AG04450 (cell line): ENCODE results near the gene SIRT3. TPM values are rescaled to one million over a fixed set of nuclear protein-coding genes. Genes with fewer than 3 reads are reported as not detected.

ENCODE experiments used
- CTCF ChIA-PET: fragments of 300-600, 350-600 bp; formaldehyde crosslinking; extraction: SDS; loops from one replicate; lab custom pipeline; 2022; ENCODE audit warnings: antibody characterized with exemption, inconsistent platforms; lab: Charles Lee
- POLR2A ChIA-PET: fragments of 350-600 bp; formaldehyde crosslinking; extraction: SDS; loops from one replicate; lab custom pipeline; 2021; ENCODE audit warnings: antibody characterized with exemption, inconsistent platforms; lab: Yijun Ruan, JAX
- DNase-seq: peaks from one replicate; pipeline ENCODE4 v3.0.0-alpha.2; 2011; ENCODE audit warnings: low read depth, low spot score
- H3K27ac ChIP-seq: one replicate; pipeline ENCODE4 v1.5.1; 2012; ENCODE audit warnings: low read depth, low read length, control low read depth
- H3K27me3 ChIP-seq: one replicate; pipeline ENCODE4 v1.6.0; 2012; ENCODE audit warnings: low read length; ENCODE audit not compliant: control insufficient read depth, insufficient read depth
- H3K4me3 ChIP-seq: 2 replicates; pipeline ENCODE4 v1.5.1; 2011; ENCODE audit warnings: mild to moderate bottlenecking, low read depth, low read length, control low read depth
- H3K9me3 ChIP-seq: 2 replicates; pipeline ENCODE4 v1.5.1; 2012; ENCODE audit warnings: low read length; ENCODE audit not compliant: control insufficient read depth, insufficient read depth
- CTCF ChIP-seq: IDR thresholded peaks from 2 replicates; pipeline ENCODE4 v1.5.1; 2011; ENCODE audit warnings: low read depth, low read length, control low read depth, inconsistent platforms
- polyA minus RNA-seq: library from RNA; depleted of rRNA, polyadenylated mRNA; stranded (reverse); fragments of >200 nt; gene quantifications from 2 replicates; pipeline ENCODE4 v1.2.3, GENCODE V29; 2011; rRNA and poly(A)+ RNA removed
- polyA plus RNA-seq: library from polyadenylated mRNA; depleted of rRNA; stranded (reverse); fragments of >200 nt; gene quantifications from 2 replicates; pipeline ENCODE4 v1.2.3, GENCODE V29; 2011; rRNA removed

The SIRT3 gene
- polyA plus RNA-seq (14.7 and 15.8 TPM in 2 replicates), polyA minus RNA-seq (10.9 and 14.8 TPM in 2 replicates)

DNA sequence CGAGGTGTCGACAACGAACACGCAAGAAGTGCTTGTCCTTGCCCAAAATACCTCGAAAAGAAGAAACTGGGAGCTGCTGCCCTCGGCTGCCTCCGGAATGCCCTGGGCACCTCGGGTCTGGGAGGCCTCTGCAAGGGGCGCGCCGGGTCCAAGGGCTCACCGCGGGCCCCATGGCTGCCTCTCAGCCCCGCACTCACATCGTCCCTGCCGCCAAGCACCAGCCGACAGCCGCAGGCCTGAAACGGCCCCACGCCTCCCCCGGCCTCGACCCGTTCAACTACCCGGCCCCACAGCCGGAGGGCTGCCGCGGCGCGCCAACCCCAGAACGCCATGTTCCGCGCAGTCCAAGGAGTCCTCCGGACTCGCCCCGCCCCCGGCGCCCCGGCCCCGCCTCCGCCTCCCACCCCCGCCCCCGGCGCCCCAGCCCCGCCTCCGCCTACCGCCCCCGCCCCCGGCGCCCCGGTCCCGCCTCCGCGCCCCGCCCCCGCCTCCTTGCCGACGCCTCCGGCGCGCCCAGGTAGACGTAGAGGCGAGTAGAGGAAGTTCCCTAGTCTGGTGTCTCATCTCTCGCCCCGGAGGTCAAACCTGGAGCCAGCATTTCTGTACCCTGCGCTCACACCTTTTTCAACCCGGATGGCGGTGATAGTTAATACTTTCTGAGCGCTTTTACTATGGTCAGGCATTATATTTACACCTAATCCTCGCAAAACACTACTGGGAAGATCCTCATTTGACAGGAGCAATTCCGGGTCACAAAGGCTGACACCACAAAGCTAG is at the start of gene SIRT3:
Gene SIRT3 (minus strand): TSS at position 346 of the 777 bp plus-strand sequence. CDS start 14 bp downstream, at position 332.
- Histone ChIP-seq H3K9me3 (no peaks in the 10 kb centered on the region; the same call in 1 of the 2 replicates), H3K27me3 (no peaks in the 10 kb centered on the region), H3K4me3 (peak within 1 kb of the TSS; percentile 96), H3K27ac (peak within 1 kb of the TSS; percentile 74)
- DNase-seq: peak; percentile 21
- TF ChIP-seq CTCF: no peak
- ChIA-PET POLR2A (interaction anchor here (1.1 to 1.6 kb wide), 2 partner anchors 28 to 29 kb away, joined by 3 to 7 read pairs; partner anchors contain the start of genes BET1L and RIC8A), CTCF (interaction anchor here (6.8 kb wide), 1 partner anchor 15 kb away, joined by 51 read pairs; no protein-coding TSS in a partner anchor)

GRCh38 chr11:285894-286220 is 49.7 kb upstream of the SIRT3 start:
- Histone ChIP-seq H3K27ac (no peak overlapping the region), H3K9me3 (no peaks in the 10 kb centered on the region; the same call in 1 of the 2 replicates), H3K27me3 (peaks cover 47% of the 10 kb centered on the region), H3K4me3 (no peak overlapping the region)
- DNase-seq: no peak
- CTCF ChIA-PET: no interaction called here
- no peak for TF ChIP-seq CTCF
- POLR2A ChIA-PET: no interaction called here

DNA sequence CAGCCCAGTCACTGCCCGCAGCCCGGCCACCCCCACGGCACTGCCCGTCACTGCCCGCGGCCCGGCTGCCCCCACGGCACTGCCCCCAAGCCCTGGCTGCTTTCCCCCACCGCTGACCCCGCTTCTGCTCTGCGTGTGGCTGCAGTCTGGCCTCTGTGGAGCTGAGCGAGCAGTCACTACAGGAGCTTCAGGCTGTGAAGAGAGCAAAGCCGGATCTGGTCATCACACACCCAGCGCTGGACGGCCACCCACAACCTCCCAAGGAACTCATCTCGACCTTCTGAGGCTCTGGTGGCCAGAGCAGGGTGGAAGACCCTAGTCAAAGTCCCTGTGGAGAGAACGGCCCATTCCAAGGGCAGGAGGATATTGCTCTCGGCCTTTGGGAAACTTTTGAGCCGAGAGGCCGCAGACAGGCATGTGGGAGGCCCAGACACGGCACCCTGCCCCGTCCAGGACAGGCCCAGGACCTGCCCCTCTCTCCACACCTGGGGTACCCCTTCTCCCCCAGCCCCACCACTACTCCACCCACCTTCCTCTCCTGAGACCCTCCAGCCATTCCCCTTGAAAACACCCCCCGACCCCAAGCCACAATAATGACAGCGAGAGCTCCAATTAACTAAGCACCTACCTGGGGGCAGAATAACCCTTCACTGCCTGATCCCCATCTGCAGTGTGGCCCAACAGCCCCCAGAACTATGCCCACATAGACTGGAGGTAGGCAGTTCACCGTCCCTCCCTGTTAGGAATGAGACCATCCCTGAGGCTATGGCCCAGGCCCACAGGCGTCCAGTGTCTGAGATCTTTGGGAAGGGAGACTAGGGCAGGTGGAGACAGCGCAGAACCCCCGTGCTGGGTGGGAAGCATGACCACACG is 49.1 kb upstream of the SIRT3 start:
- Histone ChIP-seq H3K4me3 (no peak overlapping the region), H3K27me3 (peaks cover 50% of the 10 kb centered on the region), H3K9me3 (no peaks in the 10 kb centered on the region; the same call in 1 of the 2 replicates), H3K27ac (no peak overlapping the region)
- CTCF ChIA-PET: no interaction called here
- TF ChIP-seq CTCF: no peak
- POLR2A ChIA-PET: no interaction called here
- no peak for DNase-seq

DNA sequence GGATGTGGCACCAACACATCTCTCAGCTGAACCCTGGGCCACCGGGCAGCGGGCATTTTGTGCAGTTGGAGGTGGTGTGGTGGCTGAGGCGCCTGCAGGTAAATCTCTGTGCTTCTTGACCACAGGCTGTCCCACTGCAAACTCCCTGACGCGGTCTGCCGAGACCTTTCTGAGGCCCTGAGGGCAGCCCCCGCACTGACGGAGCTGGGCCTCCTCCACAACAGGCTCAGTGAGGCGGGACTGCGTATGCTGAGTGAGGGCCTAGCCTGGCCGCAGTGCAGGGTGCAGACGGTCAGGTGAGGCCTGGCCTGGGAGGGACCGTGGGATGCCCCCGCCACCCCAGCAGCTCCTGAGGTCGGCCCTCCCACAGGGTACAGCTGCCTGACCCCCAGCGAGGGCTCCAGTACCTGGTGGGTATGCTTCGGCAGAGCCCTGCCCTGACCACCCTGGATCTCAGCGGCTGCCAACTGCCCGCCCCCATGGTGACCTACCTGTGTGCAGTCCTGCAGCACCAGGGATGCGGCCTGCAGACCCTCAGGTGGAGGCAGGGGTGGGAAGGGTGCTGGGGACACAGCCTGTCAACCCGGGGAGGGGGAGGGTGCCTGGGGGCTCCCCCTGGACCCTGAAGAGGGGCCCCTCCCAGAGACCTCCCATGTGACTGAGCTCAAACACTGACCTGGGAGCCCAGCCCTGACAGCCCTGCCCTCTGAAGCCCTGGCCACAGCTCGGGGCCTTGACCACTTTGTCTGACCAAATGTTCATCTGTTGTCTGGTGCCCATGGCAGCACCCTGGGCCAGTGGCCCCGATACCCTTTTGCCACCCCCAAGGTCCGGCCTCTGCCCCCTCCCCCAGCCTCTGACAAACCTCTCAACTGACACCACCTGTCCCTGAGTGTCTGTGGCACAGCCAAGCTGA is 48.2 kb upstream of the SIRT3 start:
- no peak for DNase-seq
- TF ChIP-seq CTCF: no peak
- no peaks in the 10 kb centered on the region; the same call in 1 of the 2 replicates for H3K9me3 ChIP-seq
- peaks cover 56% of the 10 kb centered on the region for H3K27me3 ChIP-seq
- POLR2A ChIA-PET: interaction anchor here (0.6 kb wide), 1 partner anchor 20 kb away, joined by 4 read pairs; no protein-coding TSS in a partner anchor
- no peak overlapping the region for H3K27ac ChIP-seq
- no peak overlapping the region for H3K4me3 ChIP-seq
- CTCF ChIA-PET: no interaction called here
